ENCODE data around the gene SCN3B.

GRCh38 chr11:123584737-123585136, 69.7 kb downstream of the SCN3B start:
- TF ChIP-seq POLR2A (IDR thresholded peaks at IDR 0.05; ENCODE audit: low read length) (no peak), GATA1 (IDR thresholded peaks at IDR 0.05; ENCODE audit: low read depth, low read length) (no peak)

All from erythroblast (primary cell).